Measurements from ENCODE around the gene DPEP3. TPM values are rescaled to one million over a fixed set of nuclear protein-coding genes. Genes with fewer than 3 reads are reported as not detected.

Gene DPEP3
- total RNA-seq, 2 donors from 2014 or later: 0.28 TPM; not detected in 1

GRCh38 chr16:67971111-67971510, 9.2 kb downstream of the DPEP3 start:
- ATAC-seq (no peak), DNase-seq (no peak)
- intact Hi-C loops (cut with DNase I, micrococcal nuclease): no loop called here

DNA sequence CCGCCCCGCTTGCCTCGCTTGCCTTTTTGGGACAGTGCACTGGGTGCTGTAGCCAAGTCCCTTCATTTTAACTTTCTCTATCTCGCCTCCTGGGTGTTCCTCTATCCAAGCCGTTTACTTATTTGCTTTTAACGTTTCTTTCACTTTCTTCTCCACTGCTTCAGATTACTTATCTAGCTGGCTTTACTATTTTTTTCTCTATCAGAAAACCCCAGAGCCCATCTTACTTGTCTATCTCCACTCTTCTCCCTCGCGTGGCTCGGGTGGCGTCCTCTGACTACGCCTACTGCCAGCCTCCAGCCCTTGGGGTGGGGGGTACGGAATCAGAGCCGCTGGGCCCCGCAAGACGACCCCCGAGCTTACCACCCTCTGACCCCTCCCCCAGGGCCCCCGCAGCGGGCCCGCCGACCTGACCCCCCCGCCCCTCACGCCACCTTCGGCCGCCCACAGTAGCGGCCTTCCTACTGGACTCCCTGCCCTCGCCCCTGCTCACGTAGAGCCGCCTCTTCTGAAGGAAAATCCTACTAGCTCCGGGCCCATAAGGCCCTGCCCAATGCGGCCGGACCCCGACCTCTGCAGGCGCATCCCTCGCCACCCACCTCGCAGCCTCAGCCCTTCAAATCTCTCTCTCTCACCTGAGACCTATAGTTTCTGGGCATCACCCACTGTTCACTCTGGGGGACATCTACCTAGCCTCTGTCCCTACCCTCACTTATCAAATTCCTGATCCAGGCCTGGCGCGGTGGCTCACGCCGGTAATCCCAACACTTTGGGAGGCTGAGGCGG, 10.9 kb downstream of the DPEP3 start:
- peak in 1 of 2 donors; percentile 20 for DNase-seq
- intact Hi-C loops (cut with DNase I, micrococcal nuclease): no loop called here
- ATAC-seq: no peak

GRCh38 chr16:67968400-67969253, 11.7 kb downstream of the DPEP3 start, which contains the start of gene SLC12A4:
Gene SLC12A4, minus strand, starts transcription at chr16:67968637. Its CDS starts 84 bp downstream, at chr16:67968553.
- intact Hi-C loops (cut with DNase I, micrococcal nuclease): no loop called here
- ATAC-seq (peak; percentile 89), DNase-seq (peak; percentile 80 to 83)

DNA sequence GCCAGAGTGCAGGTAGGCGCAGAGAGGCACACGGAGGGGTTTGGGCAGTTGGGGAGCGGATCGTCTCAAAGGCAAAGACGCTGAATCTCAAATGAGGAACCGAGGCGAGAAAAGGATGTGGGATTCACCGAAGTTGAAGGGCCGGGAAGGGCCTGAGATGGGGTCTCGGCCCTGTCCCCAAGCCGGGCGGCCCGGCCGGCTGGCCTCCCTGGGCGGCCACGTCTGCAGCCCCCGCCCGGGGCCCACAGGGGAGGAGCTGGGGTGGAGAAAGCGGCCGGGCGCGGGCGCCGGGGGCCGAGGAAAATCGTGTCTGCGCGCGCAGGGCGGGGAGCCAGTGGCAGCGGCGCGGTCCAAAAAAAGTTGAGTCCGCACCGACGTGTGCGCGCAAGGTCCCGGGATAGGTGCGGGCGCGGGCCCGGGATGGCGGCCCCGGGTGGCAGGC, 12.3 kb downstream of the DPEP3 start:
- intact Hi-C loops (cut with DNase I, micrococcal nuclease): no loop called here
- peak in 1 of 2 donors; percentile 49 for DNase-seq
- ATAC-seq: peak; percentile 34

GRCh38 chr16:67967183-67967957, 12.9 kb downstream of the DPEP3 start:
- no peak for DNase-seq
- intact Hi-C loops (cut with DNase I, micrococcal nuclease): no loop called here
- no peak for ATAC-seq

DNA sequence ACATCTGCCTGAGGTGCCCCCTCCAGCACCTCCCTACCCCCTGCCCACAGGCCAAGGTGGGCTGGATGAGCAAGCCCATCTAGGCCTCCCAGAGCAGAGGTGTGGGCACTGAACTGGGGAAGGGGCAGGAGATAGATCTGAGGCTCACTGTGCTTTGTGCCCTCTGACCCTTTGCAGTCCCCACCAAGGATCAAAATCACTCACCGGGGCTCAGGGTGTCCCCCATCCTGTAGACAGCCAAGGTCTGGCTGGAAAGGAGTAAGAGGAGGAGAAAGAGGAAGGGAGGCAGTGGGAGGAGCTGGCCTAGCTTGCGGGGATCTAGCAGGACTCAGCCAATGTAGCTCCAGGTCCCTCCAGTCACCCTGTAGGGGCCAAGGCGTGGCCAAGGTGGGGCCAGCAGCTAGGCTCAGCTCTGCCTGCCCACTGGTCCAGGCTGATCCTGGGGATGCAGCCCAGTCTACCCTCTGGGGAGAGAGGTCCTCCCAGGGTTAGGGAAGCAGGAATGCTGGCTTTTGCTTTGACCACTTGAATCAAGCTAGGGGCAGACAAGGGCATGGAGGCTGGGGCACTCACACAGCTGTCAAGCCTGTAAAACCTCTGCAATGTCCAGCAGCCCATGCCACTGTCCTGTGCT, 13.6 kb downstream of the DPEP3 start:
- peak in 1 of 2 donors; percentile 54 for DNase-seq
- no peak for ATAC-seq
- intact Hi-C loops (cut with DNase I, micrococcal nuclease): no loop called here

DNA sequence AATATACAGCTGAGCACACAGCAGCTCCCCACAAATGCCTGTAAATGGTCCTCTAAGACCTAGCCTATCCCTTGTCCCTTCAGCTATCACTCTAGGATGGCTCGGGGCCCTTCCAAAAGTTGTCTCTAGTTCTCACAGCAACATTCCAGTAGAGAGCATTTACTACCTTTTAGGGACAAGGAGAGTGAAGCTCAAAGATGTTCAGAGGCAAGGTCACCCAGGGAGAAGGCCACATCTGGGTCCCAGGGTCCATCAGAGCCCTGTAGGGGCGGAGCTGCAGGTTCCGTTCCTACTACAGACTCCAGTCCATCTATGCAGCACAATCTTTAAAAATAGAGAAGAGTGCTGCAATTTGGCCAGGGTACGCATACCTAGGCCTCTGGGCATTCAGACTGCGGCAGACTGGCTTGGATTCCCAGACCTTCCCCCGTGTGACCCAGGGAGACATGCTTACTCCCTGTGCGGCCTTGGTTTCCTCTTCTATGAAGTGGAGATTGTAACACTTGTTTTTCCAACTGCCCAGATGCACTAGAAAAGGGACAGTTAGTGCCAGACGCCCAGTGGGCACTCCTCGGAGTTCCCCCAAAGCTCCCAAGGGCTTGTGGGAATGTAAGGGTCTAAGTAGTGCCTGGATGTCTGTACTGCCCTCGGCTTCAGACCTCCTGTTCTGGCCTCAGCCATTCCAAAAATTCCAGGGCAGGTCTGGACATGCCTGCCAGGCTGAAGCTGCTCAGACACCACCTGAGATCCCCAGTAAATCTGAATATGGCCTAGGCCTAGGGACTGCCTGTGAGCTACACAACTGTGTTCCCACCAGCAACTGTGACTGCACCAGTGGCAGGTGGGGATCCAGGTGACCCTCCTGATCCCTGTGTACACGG, 14.4 kb downstream of the DPEP3 start:
- intact Hi-C loops (cut with DNase I, micrococcal nuclease): no loop called here
- DNase-seq: no peak
- no peak for ATAC-seq

GRCh38 chr16:67964477-67965131, 15.7 kb downstream of the DPEP3 start:
- no peak for ATAC-seq
- intact Hi-C loops (cut with DNase I, micrococcal nuclease): no loop called here
- DNase-seq: no peak

DNA sequence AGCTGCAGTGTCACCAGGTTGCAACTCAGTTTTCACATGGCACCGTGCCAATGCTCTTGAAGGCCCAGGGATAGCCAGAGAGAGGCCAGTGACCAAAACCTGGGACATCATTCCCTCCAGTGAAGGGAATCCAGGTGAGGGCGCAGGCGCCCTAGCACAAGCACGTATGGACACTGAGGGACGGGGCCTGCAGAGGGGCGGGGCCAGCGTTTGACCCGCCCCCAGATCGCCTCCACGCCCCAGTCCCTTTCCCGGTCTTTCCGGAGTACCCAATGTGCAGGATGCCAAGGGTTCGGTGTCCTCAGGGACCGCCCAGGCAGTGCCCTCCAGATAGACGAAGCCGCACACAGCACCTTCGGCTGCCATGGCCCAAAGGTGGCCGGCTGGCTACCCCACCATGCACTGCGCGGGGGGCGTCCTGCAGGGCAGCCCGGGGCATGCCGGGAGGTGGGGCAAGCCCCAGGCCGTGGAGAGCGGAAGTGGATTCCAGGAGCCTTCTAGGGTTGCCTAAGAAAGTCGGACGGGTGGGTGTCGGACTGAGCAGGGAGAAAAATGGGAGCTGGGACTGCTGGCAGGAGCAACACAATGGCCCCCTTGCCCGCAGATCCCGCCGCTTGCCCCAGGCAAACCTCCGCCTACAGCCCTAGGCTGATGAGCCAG, 16.5 kb downstream of the DPEP3 start:
- no peak for ATAC-seq
- intact Hi-C loops (cut with DNase I, micrococcal nuclease): no loop called here
- no peak for DNase-seq

- intact Hi-C loops (cut with DNase I, micrococcal nuclease): no loop called here
- ATAC-seq: no peak
- no peak for DNase-seq
Measured at GRCh38 chr16:67963292-67963661, 17.0 kb downstream of the DPEP3 start.

DNA sequence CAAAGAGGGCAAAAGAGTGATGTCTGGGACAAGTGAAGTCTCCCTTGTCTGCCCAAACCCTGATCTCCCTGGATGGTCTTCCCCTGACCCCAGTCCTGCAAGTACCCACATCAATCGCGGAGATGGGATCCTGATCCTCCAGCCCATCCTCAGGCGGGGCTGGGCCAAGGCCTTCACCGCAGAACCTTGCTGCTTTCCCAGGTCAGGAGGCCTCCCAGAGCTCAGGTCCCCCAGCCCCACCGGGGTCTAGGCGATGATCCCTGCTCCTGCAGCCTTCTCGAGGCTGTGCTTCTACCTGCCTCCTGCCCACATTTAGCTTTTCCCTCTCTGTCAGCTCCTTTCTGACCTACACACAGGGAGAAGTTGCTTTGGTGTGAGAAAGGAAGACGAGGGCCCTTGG, 18.2 kb downstream of the DPEP3 start:
- intact Hi-C loops (cut with DNase I, micrococcal nuclease): no loop called here
- ATAC-seq (no peak), DNase-seq (no peak)

DNA sequence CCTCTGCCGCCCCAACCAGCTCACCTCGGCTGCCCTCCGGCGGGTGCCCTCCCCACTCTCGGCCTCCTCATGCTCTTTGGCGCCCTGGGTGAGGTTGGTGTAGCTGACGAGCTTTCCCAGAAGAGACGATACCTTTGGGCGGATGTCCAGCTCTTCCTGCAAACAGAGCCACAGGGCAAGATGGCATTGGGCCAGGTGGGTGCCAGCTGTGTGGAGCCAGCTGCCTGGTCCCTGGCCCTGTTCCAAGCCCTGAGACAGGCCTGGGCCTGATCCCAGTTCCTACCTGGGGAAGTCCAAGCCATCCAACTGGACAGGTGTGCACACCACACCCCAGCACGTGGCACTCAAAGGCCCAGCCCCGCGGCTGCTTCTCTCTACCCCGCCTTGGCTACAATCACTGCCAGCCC, 18.7 kb downstream of the DPEP3 start:
- intact Hi-C loops (cut with DNase I, micrococcal nuclease): no loop called here
- DNase-seq: peak; percentile 89 to 92
- ATAC-seq: peak; percentile 91

DNA sequence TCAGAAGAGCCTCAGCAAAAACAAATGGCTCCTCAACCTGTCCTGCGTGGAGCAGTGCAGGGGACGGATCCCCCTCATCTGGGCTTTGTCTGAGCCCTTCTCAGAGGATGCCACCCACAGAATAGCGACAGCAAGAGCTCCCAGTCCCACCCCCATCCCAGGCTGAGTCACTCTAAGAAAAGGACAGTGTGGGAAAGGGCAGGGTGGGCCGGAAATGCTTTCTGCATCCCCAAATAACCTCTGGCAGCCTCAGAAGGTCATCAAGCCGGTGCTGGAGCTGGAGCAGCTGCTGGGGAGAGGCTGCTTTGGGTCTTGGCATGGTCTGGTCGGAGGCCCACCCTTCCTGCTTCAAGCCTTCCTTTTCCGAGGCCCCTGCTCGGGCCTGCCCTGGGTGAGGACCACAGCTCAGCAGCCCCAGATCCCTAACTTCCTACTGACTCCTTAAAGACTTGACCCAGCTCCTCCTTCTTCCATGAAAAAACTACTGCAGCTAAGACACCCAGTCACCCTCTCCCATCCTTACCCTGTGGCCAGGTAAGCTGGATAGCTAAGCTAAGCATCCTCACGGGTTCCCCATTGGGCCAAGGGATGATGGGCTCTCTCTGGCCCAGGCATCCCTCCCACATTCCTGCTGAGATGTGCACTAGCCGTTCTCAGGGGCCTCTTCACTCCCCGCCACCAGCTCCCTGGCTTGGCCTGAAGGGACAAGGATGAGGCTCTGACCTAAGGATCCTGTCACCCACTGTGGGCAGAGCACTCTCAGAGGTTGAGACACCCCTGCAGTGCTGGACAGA, 20.6 kb downstream of the DPEP3 start:
- peak; percentile 60 to 68 for DNase-seq
- peak; percentile 59 for ATAC-seq
- intact Hi-C loops (cut with DNase I, micrococcal nuclease): no loop called here

DNA sequence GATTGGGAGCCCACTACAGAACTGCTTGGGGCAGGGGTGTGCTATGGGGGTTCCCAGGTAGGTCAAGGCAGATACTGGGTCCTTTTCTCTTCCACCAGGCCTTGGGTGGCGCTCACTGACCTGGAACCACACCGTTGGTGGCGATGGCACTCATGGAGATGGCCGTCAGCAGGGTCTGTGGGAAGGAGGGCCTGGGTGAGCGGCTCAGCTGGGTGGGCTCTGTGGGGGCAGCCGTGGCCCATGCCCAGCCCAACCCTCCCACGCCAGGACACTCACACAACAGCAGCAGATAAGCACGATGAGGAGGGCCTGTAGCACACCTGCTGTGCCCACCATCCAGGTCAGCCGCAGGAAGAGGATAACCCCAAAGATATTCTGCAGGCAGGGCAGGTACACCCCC, 22.7 kb downstream of the DPEP3 start:
- ATAC-seq (no peak), DNase-seq (no peak)
- intact Hi-C loops (cut with DNase I, micrococcal nuclease): no loop called here

DNA sequence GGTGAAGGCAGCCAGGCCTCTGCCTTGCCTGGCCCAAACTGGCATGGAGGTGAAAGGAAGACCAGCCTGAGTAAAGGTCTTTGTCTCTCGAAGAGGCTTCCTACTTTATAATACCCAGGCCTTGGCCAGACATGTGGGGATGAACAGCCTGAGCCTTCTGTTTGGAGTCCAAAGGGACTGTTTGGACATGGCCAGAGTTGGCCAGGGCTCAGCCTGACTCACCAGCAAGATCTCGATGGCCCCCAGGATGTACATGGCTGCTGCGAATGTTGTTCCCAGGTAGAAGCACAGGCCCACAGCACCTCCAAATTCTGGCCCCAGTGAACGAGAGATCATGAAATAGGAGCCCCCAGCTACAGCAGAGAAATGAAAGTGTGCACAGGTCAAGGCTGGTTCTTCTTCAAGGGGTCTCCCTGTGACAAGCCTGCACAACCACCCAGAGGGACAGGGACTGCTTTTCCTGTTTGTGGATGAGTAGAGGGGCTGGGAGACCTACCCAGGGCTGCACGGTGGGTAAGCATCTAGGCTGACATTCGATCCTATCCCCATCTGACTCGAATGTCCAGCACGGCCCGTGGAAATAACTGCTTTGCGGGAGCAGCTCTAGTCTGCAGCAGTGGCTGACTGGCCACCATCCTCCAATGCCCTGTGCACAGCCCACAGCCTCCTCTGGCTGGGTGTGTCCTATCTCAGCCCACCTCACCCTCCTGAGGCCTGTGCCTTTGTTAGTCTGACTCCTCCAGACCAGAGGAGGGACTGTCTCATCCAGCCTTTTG, 25.7 kb downstream of the DPEP3 start:
- ATAC-seq (no peak), DNase-seq (no peak)
- intact Hi-C loops (cut with DNase I, micrococcal nuclease): no loop called here

Measured in left colon (tissue), 2 donors.